Skeletal muscle satellite cell (primary cell): ENCODE measurements around the gene FLNB.

Experiments used
- H3K27me3 ChIP-seq: 2 replicates; pipeline ENCODE4 v1.7.0; 2013; ENCODE audit warnings: low read length; ENCODE audit not compliant: control insufficient read depth, insufficient read depth
- H3K36me3 ChIP-seq: 2 replicates; pipeline ENCODE4 v1.7.0; 2013; ENCODE audit warnings: mild to moderate bottlenecking, control low read depth, low read length; ENCODE audit not compliant: insufficient read depth
- H3K4me1 ChIP-seq: 2 replicates; pipeline ENCODE4 v1.7.0; 2013; ENCODE audit warnings: low read length; ENCODE audit not compliant: control insufficient read depth, insufficient read depth
- H3K4me2 ChIP-seq: 2 replicates; pipeline ENCODE4 v1.7.0; 2013; ENCODE audit warnings: mild to moderate bottlenecking, low read length
- H3K4me3 ChIP-seq: 2 replicates; pipeline ENCODE4 v1.7.0; 2013; ENCODE audit warnings: low read length
- H3K9ac ChIP-seq: 2 replicates; pipeline ENCODE4 v1.7.0; 2013; ENCODE audit warnings: mild to moderate bottlenecking, low read depth, low read length, moderate library complexity
- H3K9me3 ChIP-seq: replicated peaks from 2 replicates; pipeline ENCODE4 v1.7.0; 2013; ENCODE audit warnings: mild to moderate bottlenecking, control low read depth, low read length

FLNB gene

GRCh38 chr3:58209933-58210332 lies 201.7 kb downstream of the FLNB start:
- Histone ChIP-seq H3K9me3 (no peaks in the 10 kb centered on the region), H3K4me3 (no peak overlapping the region), H3K36me3 (no peaks in the 10 kb centered on the region), H3K27me3 (peaks cover 63% of the 10 kb centered on the region), H3K4me2 (no peak overlapping the region), H3K9ac (no peak overlapping the region), H3K4me1 (peaks cover 4% of the 10 kb centered on the region)

DNA sequence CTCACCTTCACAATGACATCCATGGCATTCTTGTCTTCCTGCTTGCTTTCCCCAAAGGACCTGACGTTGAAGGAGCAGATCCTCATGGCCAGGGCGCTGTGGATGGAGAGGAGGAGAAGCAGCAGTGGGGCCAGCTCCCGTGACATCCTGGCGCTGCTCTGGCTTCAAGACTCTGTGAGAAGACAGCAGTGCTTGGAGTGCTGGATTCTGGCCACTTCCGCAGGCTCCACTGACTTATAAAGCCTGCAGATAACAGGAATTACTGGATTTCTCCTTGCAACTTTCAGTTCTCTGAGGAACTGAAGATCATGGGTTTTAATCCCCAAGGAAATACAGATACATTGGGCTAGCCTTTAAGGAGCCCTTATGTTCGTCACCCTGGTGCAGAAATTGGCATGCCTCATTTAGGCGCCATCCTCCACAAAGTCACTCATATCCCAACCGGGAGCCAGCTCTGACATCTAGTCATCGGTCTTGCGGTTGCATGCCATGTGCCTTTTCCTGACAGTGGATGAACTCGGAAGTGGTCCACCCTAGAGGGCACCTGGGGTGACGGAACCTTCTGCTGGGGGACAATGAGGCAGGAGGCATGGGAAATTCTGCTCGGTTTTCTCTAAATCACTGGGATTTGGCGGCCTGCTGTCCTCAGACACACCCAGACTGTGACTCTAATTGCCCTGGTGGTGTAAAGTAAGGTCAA lies 202.7 kb downstream of the FLNB start, which contains the start of gene DNASE1L3:
TSS of gene DNASE1L3 (minus strand) at position 212 of the 700 bp plus-strand sequence. CDS start at position 146, 66 bp downstream.
- no peak within 1 kb of the TSS for H3K9ac ChIP-seq
- H3K27me3 ChIP-seq = peaks cover 68% of the 10 kb centered on the region
- H3K4me3 ChIP-seq = no peak within 1 kb of the TSS

DNA sequence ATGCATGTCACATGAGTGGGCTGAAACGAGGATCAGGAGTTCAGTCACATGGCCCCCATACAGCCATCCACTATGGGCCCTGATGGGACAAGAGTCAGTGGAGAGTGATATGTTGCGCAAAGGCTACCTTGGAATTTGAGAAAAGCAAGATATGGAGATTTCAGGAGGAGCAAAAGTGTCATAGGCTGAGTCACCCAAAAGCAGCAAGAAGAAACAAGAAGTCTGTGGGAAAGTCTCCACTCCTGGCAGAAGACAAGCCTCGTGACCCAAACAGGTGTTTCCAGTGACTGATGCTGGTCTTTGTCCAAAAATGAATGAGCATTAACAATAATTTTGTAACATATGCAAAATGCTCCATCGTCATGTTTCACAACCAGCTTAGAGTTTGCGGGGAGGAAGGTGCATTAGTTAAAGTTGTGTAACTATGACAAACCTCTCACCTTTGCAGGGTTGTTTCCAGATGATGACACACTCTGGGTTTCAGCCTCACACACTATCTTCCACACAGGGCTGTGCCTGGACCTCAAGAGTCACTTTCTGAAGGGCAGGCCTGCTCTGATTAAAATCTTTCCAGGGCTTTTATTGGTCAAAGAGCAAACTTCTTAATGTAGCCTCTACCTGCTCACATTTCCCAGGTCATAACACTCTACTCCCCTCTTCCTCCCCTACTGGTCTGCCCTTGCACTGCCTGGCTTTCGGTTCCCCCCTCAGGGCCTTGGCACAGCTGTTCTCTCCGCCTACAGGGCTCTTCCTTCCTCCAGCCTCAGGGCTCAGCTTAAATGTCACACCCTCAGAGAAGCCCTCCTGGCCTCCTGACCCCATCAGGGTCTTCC lies 206.5 kb downstream of the FLNB start:
- Histone ChIP-seq H3K27me3 (peaks cover 54% of the 10 kb centered on the region), H3K9ac (no peak overlapping the region), H3K4me2 (no peak overlapping the region), H3K9me3 (no peaks in the 10 kb centered on the region), H3K36me3 (no peaks in the 10 kb centered on the region), H3K4me1 (peaks cover 8% of the 10 kb centered on the region), H3K4me3 (no peak overlapping the region)

More for the DNA sequence above, 202.7 kb downstream of the FLNB start, which contains the start of gene DNASE1L3:
- H3K9me3 ChIP-seq = no peaks in the 10 kb centered on the region
- no peak within 1 kb of the TSS for H3K4me2 ChIP-seq
- peaks cover 4% of the 10 kb centered on the region for H3K4me1 ChIP-seq
- no peaks in the 10 kb centered on the region for H3K36me3 ChIP-seq

- H3K4me3 ChIP-seq = no peak overlapping the region
- H3K36me3 ChIP-seq = no peaks in the 10 kb centered on the region
- peaks cover 8% of the 10 kb centered on the region for H3K4me1 ChIP-seq
- peaks cover 52% of the 10 kb centered on the region for H3K27me3 ChIP-seq
- no peak overlapping the region for H3K9ac ChIP-seq
- no peak overlapping the region for H3K4me2 ChIP-seq
- H3K9me3 ChIP-seq = no peaks in the 10 kb centered on the region
Observed at GRCh38 chr3:58215317-58216025, 207.2 kb downstream of the FLNB start.

GRCh38 chr3:58216496-58217195 lies 208.4 kb downstream of the FLNB start:
- peaks cover 8% of the 10 kb centered on the region for H3K4me1 ChIP-seq
- no peak overlapping the region for H3K9ac ChIP-seq
- no peaks in the 10 kb centered on the region for H3K36me3 ChIP-seq
- H3K9me3 ChIP-seq = no peaks in the 10 kb centered on the region
- no peak overlapping the region for H3K4me3 ChIP-seq
- peaks cover 48% of the 10 kb centered on the region for H3K27me3 ChIP-seq
- H3K4me2 ChIP-seq = peak overlapping the region; percentile 81

GRCh38 chr3:58217209-58217811 lies 209.1 kb downstream of the FLNB start:
- Histone ChIP-seq H3K4me3 (peak overlapping the region; percentile 45), H3K9me3 (no peaks in the 10 kb centered on the region), H3K4me1 (peaks cover 8% of the 10 kb centered on the region), H3K36me3 (no peaks in the 10 kb centered on the region), H3K4me2 (peak overlapping the region; percentile 81), H3K27me3 (peaks cover 49% of the 10 kb centered on the region), H3K9ac (no peak overlapping the region)

DNA sequence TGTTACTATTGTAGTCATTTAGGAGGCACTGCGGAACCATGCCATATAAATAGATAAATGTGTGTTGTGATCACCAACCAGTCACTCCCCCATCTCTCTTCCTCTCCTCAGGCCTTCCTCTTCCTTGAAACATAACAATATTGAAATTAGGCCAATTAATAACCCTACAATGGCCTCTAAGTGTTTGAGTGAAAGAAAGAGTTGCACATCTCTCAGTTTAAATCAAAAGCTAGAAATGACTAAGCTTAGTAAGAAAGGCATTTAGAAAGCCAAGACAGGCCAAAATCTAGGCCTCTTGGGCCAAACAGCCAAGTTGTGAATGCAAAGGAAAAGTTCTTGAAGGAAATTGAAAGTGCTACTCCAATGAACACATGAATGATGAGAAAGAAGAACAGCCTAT lies 210.7 kb downstream of the FLNB start:
- H3K9me3 ChIP-seq = no peaks in the 10 kb centered on the region
- H3K4me1 ChIP-seq = peaks cover 8% of the 10 kb centered on the region
- H3K9ac ChIP-seq = no peak overlapping the region
- no peak overlapping the region for H3K4me3 ChIP-seq
- H3K27me3 ChIP-seq = peaks cover 41% of the 10 kb centered on the region
- H3K4me2 ChIP-seq = no peak overlapping the region
- H3K36me3 ChIP-seq = no peaks in the 10 kb centered on the region
